Activated CD8-positive, alpha-beta memory T cell treated with anti-CD3 and anti-CD28 coated beads, Interleukin-2, amount 50 U/mL, for 24 hours (primary cell): ENCODE results near the gene CCNY.

Experiments used
- DNase-seq: peaks from one replicate; pipeline ENCODE4 v3.0.0-alpha.2; 2020; ENCODE audit errors: extremely low read depth

Gene CCNY

DNA sequence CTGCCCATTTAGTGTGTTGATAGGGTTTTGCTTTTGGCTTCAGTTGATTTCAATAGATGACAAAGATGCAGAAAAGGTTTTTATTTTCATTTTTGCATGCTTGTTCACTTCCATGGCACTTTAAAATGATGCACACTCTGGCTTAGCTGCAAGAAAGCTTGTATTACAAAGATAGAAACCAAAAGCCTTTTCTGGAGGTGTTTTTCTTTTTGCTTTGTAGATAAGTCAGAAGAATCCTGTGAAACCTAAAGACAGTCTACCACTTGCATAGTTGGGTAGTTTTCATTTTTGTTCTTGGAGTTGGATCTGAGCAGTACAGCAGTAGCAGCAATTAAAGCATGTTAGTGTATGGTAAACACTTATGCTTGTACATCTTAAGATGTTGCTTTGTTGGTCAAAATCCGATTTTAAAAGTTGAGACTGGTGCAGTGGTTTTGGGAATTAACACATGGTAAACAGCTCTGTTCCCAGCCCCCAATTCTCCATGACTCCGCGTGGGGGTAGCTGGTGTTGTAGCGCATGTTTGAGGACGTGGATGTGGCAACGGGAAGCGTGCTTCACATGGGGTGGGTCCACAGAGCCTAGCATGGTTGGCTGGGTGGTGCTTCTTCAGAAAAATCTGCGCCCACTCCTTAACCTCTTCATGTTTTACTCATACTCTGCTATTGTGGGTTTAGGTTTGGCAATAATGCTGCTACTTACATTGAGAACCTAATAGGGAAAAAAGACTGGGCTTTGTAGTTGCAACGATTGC is 19.8 kb downstream of the CCNY start:
- DNase-seq = no peak

DNA sequence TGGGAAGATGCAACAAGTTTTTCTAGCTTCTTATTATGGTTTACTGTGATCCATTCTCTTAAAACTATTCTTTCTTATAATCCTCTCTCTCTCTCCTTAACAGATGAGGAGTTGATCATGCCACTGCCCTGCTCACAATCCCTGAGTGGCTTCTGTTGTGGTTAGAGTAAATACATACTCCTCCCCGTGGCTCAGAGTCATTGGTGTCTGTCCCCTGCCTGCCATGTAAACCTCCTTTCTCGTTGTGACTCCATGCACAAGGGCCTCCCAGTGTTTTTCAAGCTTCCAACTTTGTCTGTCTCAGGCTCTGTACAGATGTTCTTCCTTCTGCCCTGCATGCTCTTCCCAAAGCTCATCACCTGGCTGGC is 20.4 kb downstream of the CCNY start:
- no peak for DNase-seq

DNA sequence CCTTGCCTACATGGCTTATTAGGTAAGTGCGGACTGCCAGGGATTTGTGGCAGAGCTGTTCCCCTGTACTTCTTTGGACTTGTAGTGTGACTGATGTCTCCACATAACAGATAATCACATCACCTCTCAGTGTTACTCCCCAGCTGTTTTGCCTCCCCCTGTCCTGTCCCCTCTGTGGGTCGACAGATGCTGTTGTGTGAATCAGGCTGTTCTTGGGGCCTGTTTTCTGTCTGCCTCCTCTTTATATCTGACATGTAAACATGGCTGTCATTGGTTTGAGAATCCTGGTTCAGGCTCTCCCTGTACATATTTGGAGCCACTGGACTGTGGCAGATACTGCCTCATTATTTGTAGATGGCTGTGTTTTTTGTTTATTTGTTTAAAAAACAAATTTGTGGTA is 22.7 kb downstream of the CCNY start:
- no peak for DNase-seq

DNA sequence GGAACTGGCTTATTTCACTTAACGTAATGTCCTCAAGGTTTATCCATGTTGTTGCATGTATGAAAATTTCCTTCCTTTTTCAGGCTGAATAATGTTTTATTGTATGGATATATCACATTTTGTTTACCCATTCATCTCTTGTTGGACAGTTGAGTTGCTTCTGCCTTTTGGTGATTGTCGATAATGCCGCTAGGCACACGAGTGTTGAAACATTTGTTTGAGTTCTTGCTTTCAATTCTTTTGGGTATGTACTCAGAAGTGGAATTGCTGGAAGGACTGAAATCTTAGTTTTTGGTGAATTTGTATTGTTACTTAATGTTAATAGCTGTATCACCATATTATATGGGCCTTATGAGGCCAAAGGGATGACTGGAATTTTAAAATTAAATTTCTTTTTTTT is 23.6 kb downstream of the CCNY start:
- no peak for DNase-seq

GRCh38 chr10:35362701-35363350 is 26.5 kb downstream of the CCNY start:
- no peak for DNase-seq

GRCh38 chr10:35363587-35363986 is 27.3 kb downstream of the CCNY start:
- no peak for DNase-seq

GRCh38 chr10:35364808-35365207 is 28.5 kb downstream of the CCNY start:
- DNase-seq = no peak

DNA sequence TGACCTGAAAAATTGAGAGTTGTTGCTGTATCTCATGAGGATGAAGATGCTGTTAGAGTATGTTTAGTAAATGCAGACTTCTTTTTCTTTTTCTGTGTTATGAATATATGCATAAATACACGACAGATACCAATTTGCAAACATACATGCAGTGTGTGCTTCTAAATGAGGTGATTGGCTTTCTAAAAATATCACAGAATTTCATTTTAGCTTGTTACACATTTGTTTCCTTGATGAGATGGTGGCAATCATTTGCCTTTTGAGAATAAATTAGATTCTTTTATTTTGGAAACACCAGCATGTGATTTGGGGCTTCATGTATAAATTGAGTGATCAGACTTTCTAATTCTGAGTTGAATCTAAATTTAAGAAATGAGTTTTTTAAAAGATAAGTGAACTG is 29.7 kb downstream of the CCNY start:
- DNase-seq = no peak

DNA sequence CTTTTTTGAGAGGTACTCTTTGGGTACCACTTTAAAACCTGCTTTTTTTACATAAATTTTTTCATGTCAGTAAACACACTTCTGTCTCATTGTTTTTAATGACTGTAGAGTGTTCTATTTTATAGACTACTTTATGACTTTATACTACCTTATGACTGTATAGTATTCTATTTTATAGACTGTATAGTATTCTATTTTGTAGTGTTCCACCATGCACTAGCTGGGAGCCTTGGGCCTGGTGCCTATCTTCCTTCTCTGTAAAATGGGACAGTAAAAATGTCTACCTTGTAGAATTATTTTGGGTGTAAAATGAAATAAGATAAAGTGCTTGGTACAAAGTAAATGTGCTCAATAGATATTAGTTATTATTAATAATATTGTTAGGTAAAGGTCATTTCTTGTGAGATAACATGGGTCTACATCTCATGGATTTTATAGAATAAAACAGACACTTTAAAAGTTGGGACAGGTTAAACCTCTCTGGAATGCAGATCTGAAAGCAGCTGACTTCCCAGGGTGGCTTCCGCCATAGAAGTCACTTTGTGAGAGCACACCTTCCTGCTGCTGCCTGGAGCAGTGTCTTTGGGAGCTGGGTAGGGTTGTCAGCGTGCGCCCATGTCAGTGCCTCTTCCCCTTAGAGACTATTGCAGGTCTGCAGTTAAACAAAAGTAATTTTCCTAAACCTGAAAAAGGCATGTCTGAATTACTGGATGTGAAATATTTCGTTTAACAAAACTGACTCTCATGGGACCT is 31.0 kb downstream of the CCNY start:
- DNase-seq = no peak

DNA sequence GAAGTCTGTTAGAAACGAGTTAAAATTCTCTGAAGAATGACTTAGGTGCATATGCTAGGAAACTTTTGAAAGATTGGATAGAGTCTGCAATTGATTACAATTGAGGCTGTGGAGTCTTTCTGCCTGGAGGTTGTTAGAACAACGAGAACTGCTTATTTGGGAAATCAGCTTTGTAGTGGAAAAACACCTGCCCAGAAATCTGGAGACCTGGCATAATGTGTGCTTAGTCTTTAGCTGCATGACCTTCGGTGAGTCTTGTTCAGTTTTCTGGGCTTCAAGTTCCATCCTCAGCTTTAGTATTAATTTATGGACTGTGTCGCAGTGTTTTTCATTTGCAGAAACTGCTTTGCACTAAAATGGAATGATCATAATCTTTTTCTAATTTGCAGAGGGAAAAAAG is 31.7 kb downstream of the CCNY start:
- no peak for DNase-seq

DNA sequence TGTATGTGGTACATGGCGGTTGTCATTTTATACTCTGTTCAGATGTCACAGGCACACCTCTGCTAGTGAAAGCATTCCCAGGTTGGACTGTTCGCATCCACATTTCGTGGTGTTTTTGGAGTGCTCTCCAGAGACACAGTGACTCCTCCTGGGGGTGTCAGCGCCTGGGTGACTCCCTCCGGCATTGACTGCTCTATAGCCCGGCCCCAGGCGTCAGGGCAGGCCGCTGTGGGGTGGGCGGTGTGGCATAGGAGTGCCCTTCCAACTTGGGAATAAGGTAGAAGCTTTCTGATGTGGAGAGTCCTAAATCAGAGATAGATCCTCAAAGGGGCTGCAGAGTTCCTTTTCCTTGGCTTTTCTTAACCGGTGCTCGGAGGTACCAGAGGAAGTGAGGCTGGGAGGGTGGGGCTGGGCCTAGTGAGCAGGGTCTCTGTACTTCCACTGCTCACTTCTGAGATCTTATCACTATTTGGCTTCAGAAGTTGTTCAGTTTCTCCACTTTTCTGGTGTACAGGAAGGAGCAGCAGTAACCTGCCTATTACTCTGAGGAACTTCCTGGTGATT is 32.3 kb downstream of the CCNY start:
- no peak for DNase-seq

DNA sequence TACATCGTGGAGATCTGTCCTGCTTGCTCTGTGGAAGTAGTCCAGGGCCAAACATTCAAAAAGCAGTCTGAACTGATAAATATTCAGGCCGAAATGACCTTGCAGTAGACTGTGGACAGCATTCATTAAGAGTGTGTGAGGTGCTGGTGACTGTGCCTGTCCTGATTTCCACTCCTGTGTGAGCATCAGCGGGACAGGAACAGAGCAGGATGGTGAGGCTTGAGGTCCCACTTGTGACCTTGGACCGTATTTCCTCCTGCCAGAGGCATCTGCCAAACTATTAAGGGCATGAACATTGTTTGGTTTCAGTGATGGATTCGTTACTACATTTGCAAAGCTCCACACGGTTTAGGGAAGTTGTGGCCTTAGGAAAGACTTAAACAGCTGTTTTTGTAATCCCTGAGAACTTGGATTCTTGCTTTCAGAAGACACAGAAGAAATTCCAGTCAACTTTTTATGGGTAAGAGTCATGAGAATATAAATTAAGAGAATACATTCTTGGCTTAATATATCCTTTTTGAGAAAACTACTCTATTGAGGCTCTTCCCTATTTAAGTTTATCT is 32.8 kb downstream of the CCNY start:
- DNase-seq = no peak

- DNase-seq = no peak
These were observed 35.4 kb downstream of the CCNY start for GRCh38 chr10:35371731-35372130.

GRCh38 chr10:35372329-35372728 is 36.0 kb downstream of the CCNY start:
- DNase-seq = no peak

DNA sequence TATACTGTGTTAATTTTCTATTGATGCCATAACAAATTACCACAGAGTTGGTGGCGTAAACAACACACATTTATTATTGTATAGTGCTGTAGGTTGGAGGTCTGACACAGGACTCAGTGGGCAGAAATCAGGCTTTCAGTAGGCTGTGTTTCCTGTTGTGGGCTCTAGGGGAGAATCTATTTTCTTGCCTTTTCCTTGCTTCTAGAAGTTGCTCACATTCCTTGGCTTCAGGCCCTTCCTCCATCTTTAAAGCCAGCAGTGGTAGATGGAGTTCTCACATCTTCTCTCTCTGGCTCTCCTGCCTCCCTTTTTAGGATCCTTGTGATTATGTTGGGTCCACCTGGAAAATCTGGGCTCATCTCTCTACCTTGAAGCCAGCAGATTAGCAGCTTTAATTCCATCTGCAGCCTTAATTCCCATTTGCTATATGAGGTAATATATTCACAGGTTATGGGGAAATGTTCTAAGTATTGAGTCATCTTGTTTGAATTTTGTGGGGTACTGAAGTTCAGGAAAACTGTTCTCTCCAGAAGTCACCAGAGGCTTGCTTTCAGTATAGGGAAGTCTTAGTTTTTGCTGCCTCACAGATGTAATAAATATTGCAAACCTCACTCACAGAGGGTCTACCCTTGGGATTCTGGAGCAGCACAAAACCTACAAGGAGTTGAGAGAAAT is 38.9 kb downstream of the CCNY start:
- no peak for DNase-seq

- no peak for DNase-seq
These were observed 40.9 kb downstream of the CCNY start for GRCh38 chr10:35377050-35377728.

GRCh38 chr10:35378541-35379210 is 42.4 kb downstream of the CCNY start:
- no peak for DNase-seq

DNA sequence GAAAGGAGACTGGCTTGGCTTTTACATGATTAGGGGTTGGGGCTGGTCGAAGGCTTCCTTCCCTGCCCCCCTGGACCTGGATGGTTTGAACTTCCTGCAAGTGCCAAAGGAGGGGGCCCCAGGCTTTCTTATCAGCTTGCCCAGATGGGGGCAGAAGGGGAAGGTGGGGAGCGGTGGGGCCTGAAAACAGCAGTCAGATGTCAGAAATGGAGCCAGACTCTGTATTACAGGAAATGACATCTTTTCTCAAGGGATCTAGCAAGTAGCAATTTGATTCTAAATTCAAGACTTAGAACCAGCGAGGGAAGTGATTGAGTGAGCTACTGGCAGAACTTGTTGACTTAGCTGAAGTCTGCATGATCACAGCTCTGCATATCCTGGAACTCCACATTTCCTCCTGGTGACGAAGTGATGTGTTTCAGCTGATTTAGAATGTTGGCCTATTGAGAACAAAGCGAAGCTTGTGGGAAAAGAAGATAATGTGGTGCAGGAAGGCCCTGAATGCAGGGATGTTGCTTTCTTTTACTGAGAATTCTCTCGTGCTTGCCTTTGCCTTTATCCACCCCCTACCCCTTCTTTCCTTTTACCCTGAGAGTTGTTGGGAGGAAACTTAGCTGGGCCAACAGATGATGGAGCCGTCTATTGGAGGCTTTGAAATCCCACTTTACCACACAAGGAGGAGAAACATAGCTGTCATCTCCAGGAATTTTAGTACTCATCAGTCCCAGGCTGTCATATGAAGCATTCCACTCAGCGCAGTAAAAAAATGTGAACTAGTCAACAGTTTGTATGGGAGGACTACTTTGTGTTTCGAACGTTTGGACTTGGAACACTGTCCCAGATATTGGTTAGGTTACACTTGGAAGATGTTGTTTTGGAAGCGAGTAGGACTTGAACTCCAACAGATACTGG is 43.2 kb downstream of the CCNY start:
- no peak for DNase-seq

GRCh38 chr10:35382096-35382495 is 45.8 kb downstream of the CCNY start:
- DNase-seq = no peak
